HG02852 (cell line): ENCODE results near the gene PPWD1.

Source experiments
- ATAC-seq: cut with Tn5 transposase; IDR thresholded peaks from one replicate; pipeline ENCODE4 v1.9.1; 2021; ENCODE audit warnings: mild to moderate bottlenecking, moderate library complexity; ENCODE audit not compliant: unreplicated experiment

The PPWD1 gene

DNA sequence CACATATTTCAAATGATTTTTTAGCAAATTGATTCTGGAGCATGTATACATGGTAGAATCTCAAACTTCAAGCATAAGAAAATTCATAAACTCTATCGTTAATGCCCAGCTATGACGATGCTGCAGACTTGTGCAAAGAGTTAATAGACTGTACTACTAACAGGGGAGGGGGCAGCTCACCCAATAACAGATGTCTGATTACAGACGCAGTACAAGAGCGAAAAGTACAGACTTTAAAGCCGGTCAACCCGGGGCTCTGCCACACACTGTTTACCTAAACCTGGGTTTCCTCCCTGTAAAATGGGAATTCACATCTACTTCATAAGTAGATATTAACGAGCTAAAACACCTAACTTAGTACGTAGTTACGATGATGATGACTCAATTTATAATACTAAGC, 60.4 kb downstream of the PPWD1 start:
- ATAC-seq: no peak

DNA sequence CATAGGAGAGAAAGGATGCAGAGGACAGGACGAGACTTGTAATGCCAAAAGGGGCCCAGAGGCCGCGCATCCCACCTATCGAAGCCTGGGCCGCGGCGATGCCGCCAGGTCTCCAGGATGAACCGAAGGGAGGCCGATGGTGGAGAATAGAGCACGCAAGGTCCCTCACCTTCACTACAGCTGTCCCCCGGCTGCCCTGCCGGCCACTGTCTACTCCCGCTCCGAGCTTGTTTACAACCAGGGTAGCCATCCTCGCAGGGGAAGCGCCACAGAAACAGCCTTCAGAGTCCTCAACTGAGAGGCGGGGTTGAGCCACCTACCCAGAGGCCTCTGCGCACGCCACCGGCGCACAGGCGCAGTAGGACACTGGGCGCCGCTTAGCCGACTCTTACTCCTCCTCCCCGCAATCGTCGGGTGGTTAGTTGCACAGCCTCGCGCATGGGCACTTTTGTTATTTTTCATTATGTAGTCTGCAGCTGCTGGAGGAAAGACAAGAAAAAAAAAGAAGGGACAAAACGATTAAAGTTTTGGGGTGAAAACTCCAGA, 61.0 kb downstream of the PPWD1 start, which contains the start of gene TRIM23:
Gene TRIM23 (minus strand): TSS at position 309 of the 546 bp plus-strand sequence. CDS start 59 bp downstream, at position 250.
- ATAC-seq: peak; percentile 95

DNA sequence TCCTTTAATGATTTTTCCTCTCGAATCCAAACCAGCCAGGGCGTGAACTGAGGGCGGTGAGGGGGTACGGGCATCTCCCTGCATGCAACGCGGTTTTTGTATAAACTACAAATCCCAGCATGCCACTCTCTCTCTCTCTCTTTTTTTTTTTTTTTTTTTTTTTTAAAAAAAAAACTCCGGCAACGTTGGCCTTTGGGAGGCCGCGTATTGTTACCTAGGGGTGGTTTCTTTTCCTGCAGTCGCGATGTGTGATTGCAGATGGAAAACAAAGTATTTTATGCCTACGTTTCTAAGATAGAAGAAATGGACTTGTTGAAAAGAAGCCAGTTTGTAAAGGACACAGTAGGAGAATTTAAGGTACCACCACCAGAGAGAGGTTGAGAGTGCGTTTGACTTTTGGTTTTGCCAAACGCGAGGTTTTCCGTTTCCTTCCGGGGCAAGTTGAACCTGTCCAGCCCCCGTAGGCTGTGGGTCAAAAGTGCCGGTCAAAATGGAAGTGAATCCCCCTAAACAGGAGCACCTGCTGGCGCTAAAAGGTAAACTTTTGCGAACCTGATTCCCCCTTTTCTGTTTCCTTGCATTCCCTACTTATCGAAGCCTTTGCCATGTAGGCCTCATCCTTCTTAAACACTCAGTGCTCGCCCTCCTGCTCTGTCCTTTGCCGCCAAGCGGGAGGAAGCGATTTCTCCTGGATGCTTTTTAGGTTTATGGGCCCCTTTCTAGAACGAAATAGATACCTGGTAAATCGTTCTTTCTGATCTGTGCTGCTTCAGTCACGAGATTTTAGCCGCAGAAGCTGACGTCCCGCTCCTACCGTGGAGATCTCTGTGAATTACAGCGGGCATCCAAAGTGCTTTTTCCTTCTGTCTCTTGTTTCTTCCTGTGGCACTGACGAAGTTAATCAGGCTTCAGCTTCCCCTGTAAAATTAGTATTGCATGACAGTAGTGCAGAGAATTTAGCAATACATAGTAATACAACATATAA, 61.8 kb downstream of the PPWD1 start, which contains the start of the genes SHLD3 and TRAPPC13:
Gene SHLD3 (plus strand): TSS at position 457 of the 985 bp plus-strand sequence. CDS start 4,561 bp downstream, outside the sequence.
Gene TRAPPC13 (plus strand): TSS at position 457 of the 985 bp plus-strand sequence. CDS start 34 bp downstream, at position 491.
- peak; percentile 72 for ATAC-seq

DNA sequence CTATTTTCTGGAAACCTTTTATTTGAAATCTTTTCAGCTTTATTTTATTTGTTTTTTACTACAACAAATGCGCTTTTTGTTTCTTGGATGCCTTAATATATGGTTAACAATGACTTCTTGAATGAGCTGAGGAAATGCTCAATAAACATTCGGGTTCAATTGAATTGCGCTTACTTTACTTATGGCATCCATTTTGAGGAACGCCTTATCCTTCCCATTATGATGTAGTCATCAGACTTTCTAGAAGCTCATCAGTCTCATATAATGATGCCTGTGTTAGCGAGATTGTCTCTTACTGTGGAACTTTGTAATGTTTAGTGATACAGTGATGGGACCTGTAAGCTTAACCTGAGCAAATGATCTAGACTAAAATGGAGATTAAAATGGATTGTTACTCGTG, 62.6 kb downstream of the PPWD1 start:
- no peak for ATAC-seq

DNA sequence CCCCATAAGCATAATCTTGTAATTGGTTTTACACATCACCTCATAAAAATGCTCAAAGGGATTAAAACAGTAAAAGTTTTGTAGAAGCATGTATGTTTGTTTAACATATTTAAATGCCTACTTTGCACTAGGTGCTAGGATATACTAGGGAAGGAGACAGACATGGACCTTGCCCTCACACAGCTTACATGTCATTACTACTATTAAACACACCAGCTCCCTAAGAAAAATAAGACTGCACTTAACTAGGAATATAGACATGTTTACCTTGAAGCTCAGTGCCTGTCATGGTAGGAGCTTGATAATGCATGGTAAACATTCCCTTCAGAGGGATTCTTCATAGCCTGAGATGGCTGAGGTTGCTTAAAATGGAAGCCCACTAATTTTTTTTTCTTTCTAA, 67.9 kb downstream of the PPWD1 start:
- ATAC-seq: no peak
